DOHH2 (cell line): Measurements from ENCODE around the gene KREMEN2.
"Not testable (repeated sequence)": the region's sequence is repeated elsewhere in the genome, so short reads cannot be mapped to it uniquely, and the experiment has no call there.

Experiments used
- H3F3A ChIP-seq: fragments of 200-600 bp; sonication (generic), shearing (Covaris generic); 2 replicates; pipeline ENCODE4 v1.6.0; 2016; ENCODE audit warnings: antibody characterized with exemption, mild to moderate bottlenecking; ENCODE audit not compliant: control insufficient read depth, insufficient read depth
- H3K27ac ChIP-seq: fragments of 200-600 bp; sonication (generic); 2 replicates; pipeline ENCODE4 v1.5.1; 2014; ENCODE audit warnings: low read depth, mild to moderate bottlenecking, low read length, moderate library complexity
- H3K27me3 ChIP-seq: fragments of 200-600 bp; sonication (generic); 2 replicates; pipeline ENCODE4 v1.6.1; 2014; ENCODE audit warnings: mild to moderate bottlenecking, low read length, mixed read lengths; ENCODE audit not compliant: control insufficient read depth
- H3K36me3 ChIP-seq: fragments of 200-600 bp; sonication (generic); 2 replicates; pipeline ENCODE4 v1.6.1; 2014; ENCODE audit warnings: mild to moderate bottlenecking, low read length, moderate library complexity, mixed read lengths; ENCODE audit not compliant: control insufficient read depth
- H3K4me1 ChIP-seq: fragments of 200-600 bp; sonication (generic); 2 replicates; pipeline ENCODE4 v1.6.1; 2014; ENCODE audit warnings: mild to moderate bottlenecking, low read length, mixed read lengths; ENCODE audit not compliant: control insufficient read depth
- H3K4me2 ChIP-seq: fragments of 200-600 bp; sonication (generic); 2 replicates; pipeline ENCODE4 v1.6.0; 2014; ENCODE audit warnings: mild to moderate bottlenecking, low read length, moderate library complexity
- H3K4me3 ChIP-seq: fragments of 200-600 bp; sonication (generic); 2 replicates; pipeline ENCODE4 v1.5.1; 2014; ENCODE audit warnings: mild to moderate bottlenecking, low read length, mixed read lengths
- H3K79me2 ChIP-seq: fragments of 200-600 bp; sonication (generic); 2 replicates; pipeline ENCODE4 v1.6.1; 2014; ENCODE audit warnings: mild to moderate bottlenecking, low read length, mixed read lengths; ENCODE audit not compliant: control insufficient read depth
- H3K9me2 ChIP-seq: fragments of 200-600 bp; sonication (generic); replicated peaks from 2 replicates; pipeline ENCODE4 v1.6.1; 2014; ENCODE audit warnings: mild to moderate bottlenecking, low read length, mixed read lengths; ENCODE audit not compliant: control insufficient read depth
- H3K9me3 ChIP-seq: fragments of 200-600 bp; sonication (generic); 2 replicates; pipeline ENCODE4 v1.6.1; 2014; ENCODE audit warnings: antibody characterized with exemption, low read length, mixed read lengths; ENCODE audit not compliant: control insufficient read depth, insufficient read depth
- H4K20me1 ChIP-seq: fragments of 200-600 bp; sonication (generic); 2 replicates; pipeline ENCODE4 v1.6.0; 2014; ENCODE audit warnings: low read depth, mild to moderate bottlenecking, antibody characterized with exemption, low read length, moderate library complexity; ENCODE audit not compliant: control insufficient read depth, insufficient read depth
- EZH2phosphoT487 ChIP-seq: fragments of 200-600 bp; sonication (generic); IDR thresholded peaks from 2 replicates; pipeline ENCODE4 v1.6.1; 2017; ENCODE audit warnings: borderline replicate concordance, mild to moderate bottlenecking, antibody characterized with exemption, low read length, moderate library complexity, mixed read lengths
- TF ChIP-seq, protein P1 (sequence below): fragments of 200-600 bp; sonication (generic); IDR thresholded peaks from one replicate; pipeline ENCODE4 v1.5.1; 2014; ENCODE audit warnings: antibody characterized with exemption, mild to moderate bottlenecking, low read depth, low read length; ENCODE audit not compliant: poor library complexity, severe bottlenecking

The KREMEN2 gene

DNA sequence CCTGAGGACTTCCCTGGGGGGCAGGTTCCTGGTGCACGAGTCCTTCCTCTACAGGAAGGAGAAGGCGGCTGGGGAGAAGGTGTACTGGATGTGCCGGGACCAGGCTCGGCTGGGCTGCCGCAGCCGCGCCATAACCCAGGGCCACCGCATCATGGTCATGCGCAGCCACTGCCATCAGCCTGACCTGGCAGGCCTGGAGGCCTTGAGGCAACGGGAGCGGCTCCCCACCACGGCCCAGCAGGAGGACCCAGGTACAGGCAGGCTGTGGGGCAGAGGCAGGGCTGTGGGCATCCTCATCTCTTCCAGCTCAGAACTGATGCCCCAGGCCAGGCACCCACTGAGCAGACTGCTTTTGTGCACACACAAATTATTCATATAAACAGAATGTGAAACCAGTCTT, 25.9 kb upstream of the KREMEN2 start:
- Histone ChIP-seq H3K4me1 (no peaks in the 10 kb centered on the region), H3K4me2 (no peak overlapping the region), H3K27me3 (no peaks in the 10 kb centered on the region), H3F3A (no peaks in the 10 kb centered on the region), H4K20me1 (no peaks in the 10 kb centered on the region), H3K9me3 (no peaks in the 10 kb centered on the region), H3K79me2 (no peaks in the 10 kb centered on the region), H3K27ac (no peak overlapping the region), H3K36me3 (peaks cover 5% of the 10 kb centered on the region; the same call in 1 of the 2 replicates), H3K4me3 (no peak overlapping the region), H3K9me2 (no peaks in the 10 kb centered on the region)
- TF ChIP-seq EZH2phosphoT487, result no peak
- TF ChIP-seq, protein P1, sequence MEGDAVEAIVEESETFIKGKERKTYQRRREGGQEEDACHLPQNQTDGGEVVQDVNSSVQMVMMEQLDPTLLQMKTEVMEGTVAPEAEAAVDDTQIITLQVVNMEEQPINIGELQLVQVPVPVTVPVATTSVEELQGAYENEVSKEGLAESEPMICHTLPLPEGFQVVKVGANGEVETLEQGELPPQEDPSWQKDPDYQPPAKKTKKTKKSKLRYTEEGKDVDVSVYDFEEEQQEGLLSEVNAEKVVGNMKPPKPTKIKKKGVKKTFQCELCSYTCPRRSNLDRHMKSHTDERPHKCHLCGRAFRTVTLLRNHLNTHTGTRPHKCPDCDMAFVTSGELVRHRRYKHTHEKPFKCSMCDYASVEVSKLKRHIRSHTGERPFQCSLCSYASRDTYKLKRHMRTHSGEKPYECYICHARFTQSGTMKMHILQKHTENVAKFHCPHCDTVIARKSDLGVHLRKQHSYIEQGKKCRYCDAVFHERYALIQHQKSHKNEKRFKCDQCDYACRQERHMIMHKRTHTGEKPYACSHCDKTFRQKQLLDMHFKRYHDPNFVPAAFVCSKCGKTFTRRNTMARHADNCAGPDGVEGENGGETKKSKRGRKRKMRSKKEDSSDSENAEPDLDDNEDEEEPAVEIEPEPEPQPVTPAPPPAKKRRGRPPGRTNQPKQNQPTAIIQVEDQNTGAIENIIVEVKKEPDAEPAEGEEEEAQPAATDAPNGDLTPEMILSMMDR, result no peak

DNA sequence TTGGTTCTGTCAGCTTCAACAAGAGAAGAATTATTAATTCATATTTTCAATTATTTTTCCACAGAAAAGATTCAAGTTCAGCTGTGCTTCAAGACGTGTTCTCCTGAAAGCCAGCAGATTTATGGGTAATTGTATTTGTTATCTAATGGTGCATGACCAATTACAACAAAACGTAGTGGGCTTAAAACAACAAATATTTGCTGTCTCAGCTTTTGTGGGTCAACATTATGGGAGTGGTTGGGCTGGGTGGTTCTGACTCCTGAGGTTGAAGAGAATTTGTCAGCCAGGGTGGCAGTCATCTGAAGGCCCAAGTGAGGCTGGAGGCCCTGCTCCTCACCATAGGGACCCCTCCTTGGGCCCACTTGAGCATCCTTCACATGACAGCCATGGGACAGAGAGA, 24.1 kb upstream of the KREMEN2 start:
- H3K4me2 ChIP-seq, result no peak overlapping the region
- H3K9me3 ChIP-seq, result no peaks in the 10 kb centered on the region
- TF ChIP-seq, protein P1, result no peak
- TF ChIP-seq EZH2phosphoT487, result no peak
- peaks cover 5% of the 10 kb centered on the region; the same call in 1 of the 2 replicates for H3K36me3 ChIP-seq
- H3K9me2 ChIP-seq, result no peaks in the 10 kb centered on the region
- H3K79me2 ChIP-seq, result no peaks in the 10 kb centered on the region
- no peaks in the 10 kb centered on the region for H3F3A ChIP-seq
- no peak overlapping the region for H3K4me3 ChIP-seq
- H3K27me3 ChIP-seq, result no peaks in the 10 kb centered on the region
- H3K4me1 ChIP-seq, result no peaks in the 10 kb centered on the region
- no peak overlapping the region for H3K27ac ChIP-seq
- no peaks in the 10 kb centered on the region for H4K20me1 ChIP-seq

DNA sequence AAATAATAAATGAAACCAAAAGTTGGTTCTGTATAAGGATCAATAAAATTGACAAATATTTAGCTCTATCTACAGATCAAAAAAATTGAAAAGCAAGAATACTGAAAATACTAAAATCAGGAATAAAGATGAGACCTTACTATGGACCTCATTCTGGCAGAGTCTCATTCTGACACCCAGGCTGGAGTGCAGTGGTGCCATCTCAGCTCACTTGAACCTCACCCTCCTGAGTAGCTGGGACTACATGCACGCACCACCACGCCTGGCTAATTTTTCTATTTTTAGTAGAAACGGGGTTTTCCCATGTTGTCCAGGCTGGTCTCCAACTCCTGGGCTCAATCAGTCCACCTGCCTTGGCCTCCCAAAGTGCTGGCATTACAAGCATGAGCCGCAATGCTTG, 22.0 kb upstream of the KREMEN2 start:
- no peak overlapping the region for H3K4me3 ChIP-seq
- no peaks in the 10 kb centered on the region for H3F3A ChIP-seq
- H3K9me2 ChIP-seq, result no peaks in the 10 kb centered on the region
- H3K4me1 ChIP-seq, result no peaks in the 10 kb centered on the region
- no peaks in the 10 kb centered on the region for H3K27me3 ChIP-seq
- no peaks in the 10 kb centered on the region for H4K20me1 ChIP-seq
- no peak overlapping the region for H3K4me2 ChIP-seq
- no peaks in the 10 kb centered on the region for H3K9me3 ChIP-seq
- no peaks in the 10 kb centered on the region for H3K79me2 ChIP-seq
- H3K36me3 ChIP-seq, result peaks cover 5% of the 10 kb centered on the region; the same call in 1 of the 2 replicates
- H3K27ac ChIP-seq, result no peak overlapping the region
- TF ChIP-seq, protein P1, result no peak
- TF ChIP-seq EZH2phosphoT487, result no peak

DNA sequence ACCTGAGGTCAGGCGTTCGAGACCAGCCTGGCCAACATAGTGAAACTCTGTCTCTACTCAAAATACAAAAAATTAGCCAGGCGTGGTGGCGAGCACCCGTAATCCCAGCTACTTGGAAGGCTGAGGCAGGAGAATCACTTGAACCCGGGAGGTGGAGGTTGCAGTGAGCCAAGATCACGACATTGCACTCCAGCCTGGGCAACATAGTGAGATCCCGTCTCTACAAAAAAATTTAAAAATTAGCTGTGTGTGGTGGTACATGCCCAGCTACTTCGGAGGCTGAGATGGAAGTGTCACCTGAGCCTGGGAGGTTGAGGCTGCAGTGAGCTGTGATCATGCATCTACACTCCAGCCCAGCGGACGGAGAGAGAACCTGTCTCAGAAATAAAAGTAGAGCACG, 20.4 kb upstream of the KREMEN2 start:
- not testable (repeated sequence) for H3K27me3 ChIP-seq, H3F3A ChIP-seq, H3K9me2 ChIP-seq, H3K9me3 ChIP-seq, H4K20me1 ChIP-seq, H3K4me2 ChIP-seq, H3K36me3 ChIP-seq, H3K79me2 ChIP-seq, H3K27ac ChIP-seq, H3K4me3 ChIP-seq, H3K4me1 ChIP-seq
